Osteocyte (in vitro differentiated cells): ENCODE results near the gene PSRC1. TPM values are rescaled to one million over a fixed set of nuclear protein-coding genes. Genes with fewer than 3 reads are reported as not detected.

Experiments used
- DNase-seq: peaks from one replicate; pipeline ENCODE4 v3.0.0; 2021; ENCODE audit warnings: mixed read lengths; ENCODE audit not compliant: unreplicated experiment; ENCODE audit errors: extremely low spot score
- H3K27ac Mint-ChIP-seq: one replicate; pipeline ENCODE4 v1.8.0; 2021; ENCODE audit warnings: mild to moderate bottlenecking, mixed read lengths; ENCODE audit not compliant: unreplicated experiment
- H3K27me3 Mint-ChIP-seq: one replicate; pipeline ENCODE4 v1.8.0; 2021; ENCODE audit warnings: mixed read lengths; ENCODE audit not compliant: unreplicated experiment
- H3K36me3 Mint-ChIP-seq: one replicate; pipeline ENCODE4 v1.8.0; 2021; ENCODE audit warnings: mixed read lengths; ENCODE audit not compliant: unreplicated experiment
- H3K4me1 Mint-ChIP-seq: one replicate; pipeline ENCODE4 v1.8.0; 2021; ENCODE audit warnings: mixed read lengths; ENCODE audit not compliant: unreplicated experiment
- H3K4me3 Mint-ChIP-seq: one replicate; pipeline ENCODE4 v1.8.0; 2021; ENCODE audit warnings: mild to moderate bottlenecking, moderate library complexity, mixed read lengths; ENCODE audit not compliant: unreplicated experiment
- H3K9me3 Mint-ChIP-seq: one replicate; pipeline ENCODE4 v1.8.0; 2021; ENCODE audit warnings: mixed read lengths; ENCODE audit not compliant: unreplicated experiment
- total RNA-seq: library from RNA; stranded (reverse); gene quantifications from 2 replicates; pipeline ENCODE4 v1.2.1, GENCODE V29; 2021
- TF ChIP-seq, protein P1 (sequence below): fragments of 200-600 bp; sonication (generic); IDR thresholded peaks from 2 replicates; pipeline ENCODE4 v1.5.0; 2021; ENCODE audit warnings: antibody characterized with exemption, mild to moderate bottlenecking, moderate library complexity

The PSRC1 gene
- total RNA-seq, 1 donor from 2014 or later = 9.3 TPM

DNA sequence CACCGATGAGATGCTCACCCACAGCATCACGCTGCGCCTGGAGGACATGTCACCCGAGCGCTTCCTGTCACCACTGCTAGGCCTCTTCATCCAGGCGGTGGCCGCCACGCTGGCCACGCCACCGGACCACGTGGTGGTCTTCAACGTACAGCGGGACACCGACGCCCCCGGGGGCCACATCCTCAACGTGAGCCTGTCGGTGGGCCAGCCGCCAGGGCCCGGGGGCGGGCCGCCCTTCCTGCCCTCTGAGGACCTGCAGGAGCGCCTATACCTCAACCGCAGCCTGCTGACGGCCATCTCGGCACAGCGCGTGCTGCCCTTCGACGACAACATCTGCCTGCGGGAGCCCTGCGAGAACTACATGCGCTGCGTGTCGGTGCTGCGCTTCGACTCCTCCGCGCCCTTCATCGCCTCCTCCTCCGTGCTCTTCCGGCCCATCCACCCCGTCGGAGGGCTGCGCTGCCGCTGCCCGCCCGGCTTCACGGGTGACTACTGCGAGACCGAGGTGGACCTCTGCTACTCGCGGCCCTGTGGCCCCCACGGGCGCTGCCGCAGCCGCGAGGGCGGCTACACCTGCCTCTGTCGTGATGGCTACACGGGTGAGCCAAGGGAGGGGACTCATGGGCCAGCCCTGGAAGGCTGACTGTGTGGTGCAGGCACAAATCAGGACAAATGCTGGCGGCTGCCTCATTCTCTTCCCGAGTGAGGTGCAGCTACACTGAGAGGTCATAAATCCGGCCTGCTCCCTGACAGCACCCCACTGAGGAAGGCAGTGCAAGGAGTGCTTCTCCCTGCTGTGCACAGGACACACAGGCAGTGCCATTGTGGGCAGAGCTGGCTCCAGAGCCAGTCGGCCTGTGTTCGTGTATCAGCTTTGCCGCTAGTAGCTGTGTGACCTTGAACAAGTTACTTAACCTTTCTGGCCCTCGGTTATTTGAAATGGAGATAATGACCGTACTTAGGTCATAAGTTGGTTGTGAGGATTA lies 24.2 kb downstream of the PSRC1 start:
- peaks cover 24% of the 10 kb centered on the region for H3K4me1 Mint-ChIP-seq
- H3K9me3 Mint-ChIP-seq = no peaks in the 10 kb centered on the region
- no peak for DNase-seq
- peaks cover 2% of the 10 kb centered on the region for H3K36me3 Mint-ChIP-seq
- no peaks in the 10 kb centered on the region for H3K27me3 Mint-ChIP-seq
- TF ChIP-seq, protein P1, sequence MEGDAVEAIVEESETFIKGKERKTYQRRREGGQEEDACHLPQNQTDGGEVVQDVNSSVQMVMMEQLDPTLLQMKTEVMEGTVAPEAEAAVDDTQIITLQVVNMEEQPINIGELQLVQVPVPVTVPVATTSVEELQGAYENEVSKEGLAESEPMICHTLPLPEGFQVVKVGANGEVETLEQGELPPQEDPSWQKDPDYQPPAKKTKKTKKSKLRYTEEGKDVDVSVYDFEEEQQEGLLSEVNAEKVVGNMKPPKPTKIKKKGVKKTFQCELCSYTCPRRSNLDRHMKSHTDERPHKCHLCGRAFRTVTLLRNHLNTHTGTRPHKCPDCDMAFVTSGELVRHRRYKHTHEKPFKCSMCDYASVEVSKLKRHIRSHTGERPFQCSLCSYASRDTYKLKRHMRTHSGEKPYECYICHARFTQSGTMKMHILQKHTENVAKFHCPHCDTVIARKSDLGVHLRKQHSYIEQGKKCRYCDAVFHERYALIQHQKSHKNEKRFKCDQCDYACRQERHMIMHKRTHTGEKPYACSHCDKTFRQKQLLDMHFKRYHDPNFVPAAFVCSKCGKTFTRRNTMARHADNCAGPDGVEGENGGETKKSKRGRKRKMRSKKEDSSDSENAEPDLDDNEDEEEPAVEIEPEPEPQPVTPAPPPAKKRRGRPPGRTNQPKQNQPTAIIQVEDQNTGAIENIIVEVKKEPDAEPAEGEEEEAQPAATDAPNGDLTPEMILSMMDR = no peak
- H3K4me3 Mint-ChIP-seq = no peak overlapping the region
- no peak overlapping the region for H3K27ac Mint-ChIP-seq

DNA sequence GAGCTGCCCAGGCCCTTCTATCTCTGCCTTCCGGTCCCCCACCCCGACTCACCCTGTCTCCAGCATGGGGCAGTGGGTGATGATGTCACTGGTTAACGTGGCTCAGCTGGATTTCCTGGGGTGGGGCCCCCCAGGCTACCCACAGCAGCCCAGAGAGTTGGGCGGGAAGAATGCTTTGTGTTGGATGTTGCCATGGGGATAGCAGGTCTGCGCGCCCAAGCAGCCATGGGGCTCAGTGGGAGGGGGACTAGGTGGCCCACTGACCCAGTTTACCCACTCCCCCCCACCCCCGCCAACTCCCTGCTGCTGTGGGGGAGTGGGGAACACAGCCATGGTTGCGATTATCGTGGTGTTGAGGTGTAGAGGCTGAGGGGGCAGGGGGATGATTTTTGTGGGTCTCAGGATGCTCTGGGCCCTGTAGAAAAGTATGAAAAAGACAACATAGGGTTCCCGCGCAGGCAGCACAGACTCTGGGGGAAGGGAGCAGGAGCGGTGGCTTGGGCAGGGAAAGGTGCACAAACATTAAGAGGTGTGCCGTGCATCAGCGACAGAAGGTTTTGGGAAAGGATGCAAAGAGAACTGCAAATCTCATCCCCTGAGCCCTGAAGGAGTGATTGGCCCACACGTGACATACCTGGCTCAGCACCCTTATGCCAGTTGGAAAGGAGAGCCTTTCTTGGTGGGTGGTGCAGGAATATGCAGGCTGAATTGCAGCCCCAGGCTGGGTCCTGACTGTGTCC lies 25.1 kb downstream of the PSRC1 start:
- Mint-ChIP-seq H3K27ac (no peak overlapping the region), H3K4me1 (peaks cover 28% of the 10 kb centered on the region)

DNA sequence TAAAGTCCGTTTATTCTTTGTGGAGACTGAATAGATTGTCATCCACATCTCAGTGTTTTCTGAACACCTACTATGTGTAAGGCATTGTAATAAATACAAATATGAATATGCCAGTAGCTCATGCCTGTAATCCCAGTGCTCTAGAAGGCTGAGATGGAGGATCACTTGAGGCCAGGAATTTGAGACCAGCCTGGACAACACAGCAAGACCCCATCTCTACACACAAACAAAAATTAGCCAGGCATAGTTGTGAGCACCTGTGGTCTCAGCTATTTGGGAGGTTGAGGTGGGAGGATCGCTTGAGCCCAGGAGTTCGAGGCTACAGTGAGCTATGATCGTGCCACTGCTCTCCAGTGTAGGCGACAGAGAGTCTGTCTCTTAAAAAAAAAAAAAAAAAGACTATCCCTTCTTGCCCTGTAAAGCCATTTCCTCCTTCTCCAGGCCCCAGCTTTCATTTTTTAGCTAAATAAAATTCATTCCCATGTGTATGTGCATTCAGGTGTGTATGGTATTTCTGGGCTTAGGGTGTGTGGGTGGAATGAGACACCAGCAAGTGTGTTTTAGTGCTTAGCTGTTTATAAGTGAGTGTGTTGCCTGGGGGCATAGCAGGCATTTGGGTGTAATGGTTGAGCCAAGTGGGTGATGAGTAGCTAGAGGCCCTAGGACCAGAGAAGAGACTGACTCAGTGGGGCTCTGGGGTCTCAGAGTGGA lies 25.8 kb downstream of the PSRC1 start:
- Mint-ChIP-seq H3K27ac (no peak overlapping the region), H3K27me3 (no peaks in the 10 kb centered on the region), H3K4me3 (no peak overlapping the region), H3K9me3 (no peaks in the 10 kb centered on the region), H3K4me1 (peaks cover 30% of the 10 kb centered on the region), H3K36me3 (peaks cover 2% of the 10 kb centered on the region)
- TF ChIP-seq, protein P1 = no peak
- no peak for DNase-seq

More for the DNA sequence above, 25.1 kb downstream of the PSRC1 start:
- Mint-ChIP-seq H3K4me3 (no peak overlapping the region), H3K36me3 (peaks cover 2% of the 10 kb centered on the region), H3K27me3 (no peaks in the 10 kb centered on the region), H3K9me3 (no peaks in the 10 kb centered on the region)
- DNase-seq = no peak
- TF ChIP-seq, protein P1 = no peak

DNA sequence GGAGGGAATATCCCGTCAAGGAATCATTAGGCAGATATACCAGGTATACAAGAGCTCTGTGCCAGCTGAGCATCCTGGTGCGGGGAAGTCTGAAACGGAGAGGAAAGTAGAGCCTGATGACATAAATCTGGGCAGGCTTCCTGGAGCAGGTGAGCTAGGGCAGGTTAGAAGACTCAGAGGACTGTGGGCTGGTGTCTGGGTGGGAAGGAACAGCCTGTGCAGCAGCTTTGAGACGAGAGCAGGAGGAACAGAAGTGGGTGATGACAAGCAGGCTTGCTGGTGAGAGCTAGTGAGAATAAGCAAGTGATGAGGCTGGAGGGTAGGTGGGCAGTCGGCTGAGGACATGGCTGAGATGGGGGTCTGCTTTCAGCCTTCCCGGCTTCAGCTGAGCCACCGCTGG lies 26.9 kb downstream of the PSRC1 start:
- peaks cover 30% of the 10 kb centered on the region for H3K4me1 Mint-ChIP-seq
- no peaks in the 10 kb centered on the region for H3K9me3 Mint-ChIP-seq
- TF ChIP-seq, protein P1 = no peak
- no peak overlapping the region for H3K27ac Mint-ChIP-seq
- no peaks in the 10 kb centered on the region for H3K27me3 Mint-ChIP-seq
- DNase-seq = no peak
- H3K4me3 Mint-ChIP-seq = no peak overlapping the region
- H3K36me3 Mint-ChIP-seq = peaks cover 2% of the 10 kb centered on the region
